Mesodermal cell (in vitro differentiated cells): ENCODE data around the gene TP53.
"Not testable (repeated sequence)": the region's sequence is repeated elsewhere in the genome, so short reads cannot be mapped to it uniquely, and the experiment has no call there.

ENCODE experiments used
- H3K27ac ChIP-seq: 2 replicates; pipeline ENCODE4 v1.7.0; 2013; ENCODE audit warnings: mild to moderate bottlenecking, low read depth, low read length, moderate library complexity; ENCODE audit not compliant: severe bottlenecking
- H3K36me3 ChIP-seq: 2 replicates; pipeline ENCODE4 v1.7.1; 2013; ENCODE audit warnings: mild to moderate bottlenecking, low read length, moderate library complexity; ENCODE audit not compliant: control insufficient read depth, insufficient read depth
- H3K4me1 ChIP-seq: one replicate; pipeline ENCODE4 v1.7.1; 2013; ENCODE audit warnings: mild to moderate bottlenecking, low read length; ENCODE audit not compliant: insufficient read depth, control insufficient read depth, poor library complexity, severe bottlenecking
- H3K4me3 ChIP-seq: 2 replicates; pipeline ENCODE4 v1.7.0; 2013; ENCODE audit warnings: low read length, control low read depth, mild to moderate bottlenecking; ENCODE audit not compliant: insufficient read depth, poor library complexity, severe bottlenecking; ENCODE audit errors: extremely low read depth
- H3K9me3 ChIP-seq: 2 replicates; pipeline ENCODE4 v1.7.1; 2013; ENCODE audit warnings: mild to moderate bottlenecking, low read length, moderate library complexity; ENCODE audit not compliant: control insufficient read depth
- WGBS, 2 experiments: methylation state at CpG; one replicate each; pipeline ENCODE4 v1.1.5; 2013; ENCODE audit warnings: missing lambda C conversion rate in 2 of 2; ENCODE audit not compliant: insufficient coverage in 2 of 2; 5-methylcytosine and 5-hydroxymethylcytosine counted together

The TP53 gene

GRCh38 chr17:7627250-7628121 lies 59.8 kb downstream of the TP53 start, which contains the start of gene SAT2:
TSS of gene SAT2 (minus strand) at chr17:7627821. CDS start at chr17:7627635, 186 bp downstream.
- Histone ChIP-seq H3K27ac (peak within 1 kb of the TSS; percentile 94), H3K36me3 (peaks cover 10% of the 10 kb centered on the region), H3K9me3 (no peaks in the 10 kb centered on the region), H3K4me1 (peaks cover 5% of the 10 kb centered on the region), H3K4me3 (peak within 1 kb of the TSS; percentile 83)
- 0 to 2% methylated on average over 32 to 45 of the region's 54 CpGs for WGBS, 2 experiments

- Histone ChIP-seq H3K36me3 (peaks cover 10% of the 10 kb centered on the region), H3K9me3 (no peaks in the 10 kb centered on the region), H3K27ac (peak overlapping the region; percentile 94), H3K4me3 (peak overlapping the region; percentile 83), H3K4me1 (peaks cover 5% of the 10 kb centered on the region)
- WGBS, 2 experiments: 0 to 16% methylated on average over 1 to 4 of the region's 6 CpGs
Observed at GRCh38 chr17:7626956-7627249, 60.4 kb downstream of the TP53 start.

- Histone ChIP-seq H3K27ac (no peak overlapping the region), H3K4me3 (peak overlapping the region; percentile 83), H3K9me3 (no peaks in the 10 kb centered on the region), H3K4me1 (peaks cover 5% of the 10 kb centered on the region), H3K36me3 (peaks cover 10% of the 10 kb centered on the region)
- WGBS, 2 experiments: 93 to 100% methylated on average over 5 to 6 of the region's 7 CpGs
Observed at GRCh38 chr17:7626307-7626706, 61.0 kb downstream of the TP53 start.

GRCh38 chr17:7625749-7626148 lies 61.5 kb downstream of the TP53 start:
- H3K4me1 ChIP-seq, H3K4me3 ChIP-seq, H3K27ac ChIP-seq, H3K36me3 ChIP-seq, H3K9me3 ChIP-seq: not testable (repeated sequence)
- 96 to 98% methylated on average over 16 of the region's 16 CpGs for WGBS, 2 experiments

GRCh38 chr17:7623661-7624060 lies 63.6 kb downstream of the TP53 start:
- Histone ChIP-seq H3K27ac (no peak overlapping the region), H3K4me1 (peaks cover 5% of the 10 kb centered on the region), H3K9me3 (no peaks in the 10 kb centered on the region), H3K4me3 (no peak overlapping the region), H3K36me3 (peaks cover 10% of the 10 kb centered on the region)
- 94% methylated on average over 2 to 5 of the region's 5 CpGs for WGBS, 2 experiments

GRCh38 chr17:7620835-7621234 lies 66.5 kb downstream of the TP53 start:
- Histone ChIP-seq H3K4me1 (no peaks in the 10 kb centered on the region), H3K9me3 (no peaks in the 10 kb centered on the region), H3K27ac (no peak overlapping the region), H3K4me3 (no peak overlapping the region), H3K36me3 (peaks cover 4% of the 10 kb centered on the region)
- 86 to 93% methylated on average over 5 of the region's 8 CpGs for WGBS, 2 experiments

- Histone ChIP-seq H3K27ac (no peak overlapping the region), H3K9me3 (no peaks in the 10 kb centered on the region), H3K4me1 (no peaks in the 10 kb centered on the region), H3K4me3 (no peak overlapping the region), H3K36me3 (no peaks in the 10 kb centered on the region)
- WGBS, 2 experiments: 94 to 96% methylated on average over 4 of the region's 5 CpGs
Observed at GRCh38 chr17:7618608-7619007, 68.7 kb downstream of the TP53 start.
